Lung (tissue), 12 donors: ENCODE data around the gene CD44. TPM values are rescaled to one million over a fixed set of nuclear protein-coding genes. Genes with fewer than 3 reads are reported as not detected.

Source experiments
- ATAC-seq: fragments of 200-7000 bp; cut with Tn5 transposase; one replicate; pipeline ENCODE4 v1.9.1; 2020; ENCODE audit warnings: moderate number of reproducible peaks; ENCODE audit not compliant: insufficient read depth, low FRiP score
- DNase-seq, 3 donors: peaks; one replicate each; pipeline ENCODE4 v3.0.0-alpha.2; 2013 to 2017
- H3K27ac ChIP-seq, 2 donors: one replicate each; pipeline ENCODE4 v1.5.1; 2013; ENCODE audit warnings: mild to moderate bottlenecking in 2 of 2, moderate library complexity in 2 of 2, control low read depth in 1 of 2, inconsistent platforms in 1 of 2, low read depth in 1 of 2, low read length in 1 of 2
- H3K27me3 ChIP-seq, 3 donors: one replicate each; pipeline ENCODE4 v1.5.1; 2013; ENCODE audit warnings: low read length in 2 of 3; ENCODE audit not compliant: control insufficient read depth in 3 of 3, insufficient read depth in 3 of 3
- H3K36me3 ChIP-seq, 4 donors: one replicate each; pipeline ENCODE4 v1.5.1; 2013; ENCODE audit warnings: low read length in 4 of 4, mild to moderate bottlenecking in 1 of 4, moderate library complexity in 1 of 4; ENCODE audit not compliant: control insufficient read depth in 4 of 4, insufficient read depth in 4 of 4
- H3K4me1 ChIP-seq, 5 donors: one replicate each; pipeline ENCODE4 v1.5.1; 2013; ENCODE audit warnings: low read length in 5 of 5, mild to moderate bottlenecking in 2 of 5, moderate library complexity in 1 of 5; ENCODE audit not compliant: control insufficient read depth in 5 of 5, insufficient read depth in 5 of 5
- H3K4me3 ChIP-seq: one replicate; pipeline ENCODE4 v1.5.1; 2013; ENCODE audit warnings: mild to moderate bottlenecking, control low read depth, moderate library complexity
- H3K9ac ChIP-seq, 2 donors: one replicate each; pipeline ENCODE4 v1.5.1; 2013; ENCODE audit warnings: low read length in 2 of 2, control low read depth in 1 of 2; ENCODE audit not compliant: insufficient read depth in 1 of 2
- H3K9me3 ChIP-seq, 4 donors: one replicate each; pipeline ENCODE4 v1.5.1; 2013; ENCODE audit warnings: low read length in 3 of 4, mild to moderate bottlenecking in 1 of 4, moderate library complexity in 1 of 4; ENCODE audit not compliant: control insufficient read depth in 4 of 4, insufficient read depth in 3 of 4
- CTCF ChIP-seq: IDR thresholded peaks from 2 replicates; pipeline ENCODE4 v1.5.1; 2012; ENCODE audit warnings: mild to moderate bottlenecking; ENCODE audit errors: control extremely low read depth, extremely low read depth
- WGBS, 2 donors: extraction: QIAGEN DNeasy Blood & Tissue Kit; methylation state at CpG; one replicate each; pipeline ENCODE4 v1.1.7; 2013; 5-methylcytosine and 5-hydroxymethylcytosine counted together
- polyA plus RNA-seq, 2 donors: library from polyadenylated mRNA; stranded (reverse); fragments of 200-250 nt; gene quantifications; one replicate each; pipeline ENCODE4 v1.2.1, GENCODE V29; 2013
- total RNA-seq, 2 donors: library from RNA; depleted of rRNA in 1 of 2; stranded (reverse); fragments of >200 nt in 1 of 2; gene quantifications; one replicate each; pipeline ENCODE4 v1.2.1, GENCODE V29; 2014 to 2021
- donor health status: control.
- donor health status: control.
- donor health status: Bipolar disorder and iron deficiency.
- donor health status: healthy.
- donor health status: DM: yes; HTN: yes; CAD: no.

The CD44 gene
- total and polyA plus RNA-seq, 4 donors, result 115 to 636 (median 544) TPM

- peaks cover 0 to 10% (median 5%) of the 10 kb centered on the region in 4 donors for H3K36me3 ChIP-seq
Measured at GRCh38 chr11:35193767-35194166, 54.8 kb downstream of the CD44 start.

GRCh38 chr11:35197292-35197691 lies 58.3 kb downstream of the CD44 start:
- WGBS, 2 donors, result 83 to 90% methylated on average over 1 of the region's 1 CpG
- H3K36me3 ChIP-seq, result peaks cover 2 to 12% (median 7%) of the 10 kb centered on the region in 4 donors

More at GRCh38 chr11:35193767-35194166, 54.8 kb downstream of the CD44 start:
- Histone ChIP-seq H3K27ac (no peak overlapping the region), H3K9ac (no peak overlapping the region), H3K27me3 (no peaks in the 10 kb centered on the region), H3K4me3 (no peak overlapping the region), H3K4me1 (peaks cover 8 to 37% (median 26%) of the 10 kb centered on the region in 5 donors), H3K9me3 (no peaks in the 10 kb centered on the region)
- ATAC-seq, result no peak
- 94 to 95% methylated on average over 6 of the region's 6 CpGs for WGBS, 2 donors
- no peak for TF ChIP-seq CTCF
- DNase-seq, result no peak

GRCh38 chr11:35200811-35201341 lies 61.9 kb downstream of the CD44 start:
- Histone ChIP-seq H3K9me3 (no peaks in the 10 kb centered on the region), H3K4me1 (no peaks in the 10 kb centered on the region), H3K36me3 (peaks cover 4 to 17% (median 10%) of the 10 kb centered on the region in 4 donors), H3K27me3 (no peaks in the 10 kb centered on the region), H3K9ac (no peak overlapping the region), H3K4me3 (no peak overlapping the region), H3K27ac (no peak overlapping the region)
- TF ChIP-seq CTCF, result no peak
- no peak for DNase-seq
- 95 to 97% methylated on average over 7 of the region's 7 CpGs for WGBS, 2 donors
- no peak for ATAC-seq

More at GRCh38 chr11:35197292-35197691, 58.3 kb downstream of the CD44 start:
- H3K4me1 ChIP-seq, result peaks cover 1 to 11% (median 3%) of the 10 kb centered on the region in 5 donors
- H3K9me3 ChIP-seq, result no peaks in the 10 kb centered on the region
- H3K9ac ChIP-seq, result no peak overlapping the region
- no peak for DNase-seq
- H3K27ac ChIP-seq, result no peak overlapping the region
- H3K4me3 ChIP-seq, result no peak overlapping the region
- no peak for TF ChIP-seq CTCF
- no peaks in the 10 kb centered on the region for H3K27me3 ChIP-seq
- no peak for ATAC-seq

GRCh38 chr11:35204614-35205013 lies 65.6 kb downstream of the CD44 start:
- Histone ChIP-seq H3K4me1 (no peaks in the 10 kb centered on the region), H3K9me3 (peaks cover 0 to 2% (median 0%) of the 10 kb centered on the region in 4 donors), H3K4me3 (no peak overlapping the region), H3K36me3 (peaks cover 4 to 14% (median 11%) of the 10 kb centered on the region in 4 donors), H3K9ac (no peak overlapping the region), H3K27ac (no peak overlapping the region), H3K27me3 (no peaks in the 10 kb centered on the region)
- DNase-seq (no peak), ATAC-seq (no peak)
- WGBS, 2 donors, result 92% methylated on average over 5 of the region's 5 CpGs
- TF ChIP-seq CTCF, result no peak
